Measurements from ENCODE around the gene CADPS.

DNA sequence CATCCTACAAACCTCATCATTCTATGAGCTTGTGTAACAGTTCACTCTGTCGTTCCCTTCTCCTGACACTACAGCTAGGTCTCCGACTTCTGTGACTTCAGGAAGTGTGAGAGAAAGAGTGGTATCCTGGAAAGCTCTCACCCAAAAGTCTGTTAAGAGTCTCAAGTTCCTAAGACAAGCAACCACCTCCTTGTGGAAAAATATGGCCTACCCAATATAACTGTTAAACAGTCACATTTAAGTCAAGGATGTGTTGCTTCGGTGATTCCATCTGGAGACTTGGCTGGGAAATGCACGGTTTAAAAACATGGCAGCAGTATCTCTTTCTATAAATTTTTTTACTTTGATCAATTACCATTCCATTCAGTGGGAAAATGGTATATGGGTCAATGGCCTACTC is 515.7 kb downstream of the CADPS start:
- TF ChIP-seq, protein P1, sequence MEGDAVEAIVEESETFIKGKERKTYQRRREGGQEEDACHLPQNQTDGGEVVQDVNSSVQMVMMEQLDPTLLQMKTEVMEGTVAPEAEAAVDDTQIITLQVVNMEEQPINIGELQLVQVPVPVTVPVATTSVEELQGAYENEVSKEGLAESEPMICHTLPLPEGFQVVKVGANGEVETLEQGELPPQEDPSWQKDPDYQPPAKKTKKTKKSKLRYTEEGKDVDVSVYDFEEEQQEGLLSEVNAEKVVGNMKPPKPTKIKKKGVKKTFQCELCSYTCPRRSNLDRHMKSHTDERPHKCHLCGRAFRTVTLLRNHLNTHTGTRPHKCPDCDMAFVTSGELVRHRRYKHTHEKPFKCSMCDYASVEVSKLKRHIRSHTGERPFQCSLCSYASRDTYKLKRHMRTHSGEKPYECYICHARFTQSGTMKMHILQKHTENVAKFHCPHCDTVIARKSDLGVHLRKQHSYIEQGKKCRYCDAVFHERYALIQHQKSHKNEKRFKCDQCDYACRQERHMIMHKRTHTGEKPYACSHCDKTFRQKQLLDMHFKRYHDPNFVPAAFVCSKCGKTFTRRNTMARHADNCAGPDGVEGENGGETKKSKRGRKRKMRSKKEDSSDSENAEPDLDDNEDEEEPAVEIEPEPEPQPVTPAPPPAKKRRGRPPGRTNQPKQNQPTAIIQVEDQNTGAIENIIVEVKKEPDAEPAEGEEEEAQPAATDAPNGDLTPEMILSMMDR (IDR thresholded peaks at IDR 0.05) = no peak
- TF ChIP-seq YY1 (IDR thresholded peaks at IDR 0.05; ENCODE audit: low read depth) = no peak
- TF ChIP-seq TEAD4 (IDR thresholded peaks at IDR 0.05; ENCODE audit: borderline replicate concordance, insufficient read depth) = no peak
- TF ChIP-seq EP300 (IDR thresholded peaks at IDR 0.05; ENCODE audit: borderline replicate concordance in 1 of 2, low read depth in 1 of 2, low read length in 1 of 2) = no peak
- no peak for TF ChIP-seq SMC3 (IDR thresholded peaks at IDR 0.05; ENCODE audit: low read depth, low read length)

All from SK-N-SH (cell line).